SK-N-SH treated with all-trans-retinoic acid at 6 μM for 48 hours (cell line): ENCODE results near the gene BCL2L13.

Experiments used
- ATAC-seq: fragments of 200-7000 bp; cut with Tn5 transposase; 3 replicates; pipeline ENCODE4 v1.9.1; 2020; ENCODE audit warnings: mild to moderate bottlenecking, moderate library complexity
- ARNTL ChIP-seq: fragments of 450-650 bp; formaldehyde crosslinking; IDR thresholded peaks from 2 replicates; pipeline ENCODE4 v1.5.0; 2020; ENCODE audit warnings: low read depth, mild to moderate bottlenecking, moderate library complexity, borderline replicate concordance
- BACH2 ChIP-seq: fragments of 250-450 bp; sonication (Bioruptor Pico); IDR thresholded peaks from 2 replicates; pipeline ENCODE4 v1.9.0; 2021; ENCODE audit warnings: mild to moderate bottlenecking, borderline replicate concordance
- CSDC2 ChIP-seq: fragments of 250-450 bp; sonication (Bioruptor Pico); IDR thresholded peaks from 2 replicates; pipeline ENCODE4 v1.5.0; 2020; ENCODE audit warnings: mild to moderate bottlenecking, moderate library complexity
- ESRRG ChIP-seq: fragments of 250-450 bp; sonication (Bioruptor Pico); IDR thresholded peaks from 2 replicates; pipeline ENCODE4 v1.6.1; 2021; ENCODE audit warnings: mild to moderate bottlenecking
- GLIS3 ChIP-seq: fragments of 250-450 bp; sonication (Bioruptor Pico); IDR thresholded peaks from 2 replicates; pipeline ENCODE4 v1.5.0; 2020; ENCODE audit warnings: mild to moderate bottlenecking, moderate library complexity
- ISL1 ChIP-seq: fragments of 250-450 bp; sonication (Bioruptor Pico); IDR thresholded peaks from 2 replicates; pipeline ENCODE4 v2.1.2; 2022; ENCODE audit warnings: mild to moderate bottlenecking, moderate library complexity
- RARB ChIP-seq: fragments of 250-450 bp; sonication (Bioruptor Pico); IDR thresholded peaks from 2 replicates; pipeline ENCODE4 v1.8.0; 2021; ENCODE audit warnings: mild to moderate bottlenecking, moderate library complexity
- TOX ChIP-seq: fragments of 250-450 bp; sonication (Bioruptor Pico); IDR thresholded peaks from 2 replicates; pipeline ENCODE4 v1.8.0; 2021; ENCODE audit warnings: mild to moderate bottlenecking, moderate library complexity, borderline replicate concordance
- ZC3H10 ChIP-seq: fragments of 250-450 bp; sonication (Bioruptor Pico); IDR thresholded peaks from 2 replicates; pipeline ENCODE4 v1.5.1; 2021; ENCODE audit warnings: mild to moderate bottlenecking, moderate library complexity
- ZFP3 ChIP-seq: fragments of 250-450 bp; sonication (Bioruptor Pico); IDR thresholded peaks from 2 replicates; pipeline ENCODE4 v1.5.0; 2020; ENCODE audit warnings: mild to moderate bottlenecking, moderate library complexity
- ZFP30 ChIP-seq: fragments of 450-650 bp; formaldehyde crosslinking; IDR thresholded peaks from 2 replicates; pipeline ENCODE4 v1.5.0; 2022; ENCODE audit warnings: mild to moderate bottlenecking, moderate library complexity
- ZNF565 ChIP-seq: fragments of 450-650 bp; formaldehyde crosslinking; conservative IDR thresholded peaks from 2 replicates; pipeline ENCODE4 v1.5.0; 2020; ENCODE audit warnings: low read depth, mild to moderate bottlenecking, moderate library complexity
- ZNF70 ChIP-seq: fragments of 450-650 bp; formaldehyde crosslinking; IDR thresholded peaks from 2 replicates; pipeline ENCODE4 v1.5.0; 2020; ENCODE audit warnings: mild to moderate bottlenecking, moderate library complexity
- ZNF8 ChIP-seq: fragments of 450-650 bp; formaldehyde crosslinking; IDR thresholded peaks from 2 replicates; pipeline ENCODE4 v1.5.0; 2020; ENCODE audit warnings: mild to moderate bottlenecking, moderate library complexity
- TF ChIP-seq, protein P1 (sequence below): fragments of 250-450 bp; sonication (Bioruptor Pico); IDR thresholded peaks from 2 replicates; pipeline ENCODE4 v1.8.0; 2021; ENCODE audit warnings: low read depth, mild to moderate bottlenecking, moderate library complexity, borderline replicate concordance
- TF ChIP-seq, protein P2 (sequence below): fragments of 250-450 bp; sonication (Bioruptor Pico); IDR thresholded peaks from 2 replicates; pipeline ENCODE4 v1.8.0; 2020; ENCODE audit warnings: mild to moderate bottlenecking, moderate library complexity, borderline replicate concordance
- TF ChIP-seq, protein P3 (sequence below): fragments of 250-450 bp; sonication (Bioruptor Pico); IDR thresholded peaks from 2 replicates; pipeline ENCODE4 v1.5.1; 2020; ENCODE audit warnings: low read depth, mild to moderate bottlenecking, moderate library complexity
- TF ChIP-seq, protein P4 (sequence below): fragments of 250-450 bp; sonication (Bioruptor Pico); IDR thresholded peaks from 2 replicates; pipeline ENCODE4 v1.5.0; 2020; ENCODE audit warnings: mild to moderate bottlenecking, moderate library complexity

Gene BCL2L13

DNA sequence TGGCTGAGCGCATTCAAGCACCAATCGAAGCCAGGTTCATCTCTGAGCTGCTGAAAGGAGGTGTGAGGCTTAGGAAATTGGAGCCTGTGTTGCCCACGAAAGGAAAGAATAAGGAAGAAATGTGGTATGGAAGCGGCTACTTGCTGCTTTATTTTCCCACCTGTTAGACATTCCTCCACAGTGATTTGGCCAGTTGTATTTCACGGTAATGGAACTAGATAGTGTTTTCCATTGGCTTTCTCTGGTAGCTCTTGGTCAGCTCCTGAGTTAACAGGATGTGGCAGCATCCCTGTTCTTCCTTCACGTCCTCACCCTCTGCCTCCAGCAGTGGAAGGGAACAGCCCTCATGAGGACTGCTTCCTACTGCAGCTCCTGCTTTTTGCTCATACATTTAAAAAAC lies 91.0 kb downstream of the BCL2L13 start:
- TF ChIP-seq ZFP30: no peak
- no peak for TF ChIP-seq ISL1
- TF ChIP-seq ARNTL (CRISPR knock-in tag): no peak
- no peak for TF ChIP-seq ZFP3 (CRISPR knock-in tag)
- TF ChIP-seq, protein P1, sequence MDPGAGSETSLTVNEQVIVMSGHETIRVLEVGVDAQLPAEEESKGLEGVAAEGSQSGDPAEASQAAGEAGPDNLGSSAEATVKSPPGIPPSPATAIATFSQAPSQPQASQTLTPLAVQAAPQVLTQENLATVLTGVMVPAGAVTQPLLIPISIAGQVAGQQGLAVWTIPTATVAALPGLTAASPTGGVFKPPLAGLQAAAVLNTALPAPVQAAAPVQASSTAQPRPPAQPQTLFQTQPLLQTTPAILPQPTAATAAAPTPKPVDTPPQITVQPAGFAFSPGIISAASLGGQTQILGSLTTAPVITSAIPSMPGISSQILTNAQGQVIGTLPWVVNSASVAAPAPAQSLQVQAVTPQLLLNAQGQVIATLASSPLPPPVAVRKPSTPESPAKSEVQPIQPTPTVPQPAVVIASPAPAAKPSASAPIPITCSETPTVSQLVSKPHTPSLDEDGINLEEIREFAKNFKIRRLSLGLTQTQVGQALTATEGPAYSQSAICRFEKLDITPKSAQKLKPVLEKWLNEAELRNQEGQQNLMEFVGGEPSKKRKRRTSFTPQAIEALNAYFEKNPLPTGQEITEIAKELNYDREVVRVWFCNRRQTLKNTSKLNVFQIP: no peak
- no peak for TF ChIP-seq CSDC2 (CRISPR knock-in tag)
- TF ChIP-seq GLIS3: no peak
- TF ChIP-seq ESRRG (CRISPR knock-in tag): no peak
- no peak for TF ChIP-seq ZC3H10 (CRISPR knock-in tag)
- TF ChIP-seq, protein P2, sequence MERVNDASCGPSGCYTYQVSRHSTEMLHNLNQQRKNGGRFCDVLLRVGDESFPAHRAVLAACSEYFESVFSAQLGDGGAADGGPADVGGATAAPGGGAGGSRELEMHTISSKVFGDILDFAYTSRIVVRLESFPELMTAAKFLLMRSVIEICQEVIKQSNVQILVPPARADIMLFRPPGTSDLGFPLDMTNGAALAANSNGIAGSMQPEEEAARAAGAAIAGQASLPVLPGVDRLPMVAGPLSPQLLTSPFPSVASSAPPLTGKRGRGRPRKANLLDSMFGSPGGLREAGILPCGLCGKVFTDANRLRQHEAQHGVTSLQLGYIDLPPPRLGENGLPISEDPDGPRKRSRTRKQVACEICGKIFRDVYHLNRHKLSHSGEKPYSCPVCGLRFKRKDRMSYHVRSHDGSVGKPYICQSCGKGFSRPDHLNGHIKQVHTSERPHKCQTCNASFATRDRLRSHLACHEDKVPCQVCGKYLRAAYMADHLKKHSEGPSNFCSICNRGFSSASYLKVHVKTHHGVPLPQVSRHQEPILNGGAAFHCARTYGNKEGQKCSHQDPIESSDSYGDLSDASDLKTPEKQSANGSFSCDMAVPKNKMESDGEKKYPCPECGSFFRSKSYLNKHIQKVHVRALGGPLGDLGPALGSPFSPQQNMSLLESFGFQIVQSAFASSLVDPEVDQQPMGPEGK (CRISPR knock-in tag): no peak
- no peak for TF ChIP-seq BACH2
- TF ChIP-seq ZNF565 (CRISPR knock-in tag): no peak
- no peak for TF ChIP-seq RARB (CRISPR knock-in tag)
- TF ChIP-seq, all 23 proteins: peak for 0

DNA sequence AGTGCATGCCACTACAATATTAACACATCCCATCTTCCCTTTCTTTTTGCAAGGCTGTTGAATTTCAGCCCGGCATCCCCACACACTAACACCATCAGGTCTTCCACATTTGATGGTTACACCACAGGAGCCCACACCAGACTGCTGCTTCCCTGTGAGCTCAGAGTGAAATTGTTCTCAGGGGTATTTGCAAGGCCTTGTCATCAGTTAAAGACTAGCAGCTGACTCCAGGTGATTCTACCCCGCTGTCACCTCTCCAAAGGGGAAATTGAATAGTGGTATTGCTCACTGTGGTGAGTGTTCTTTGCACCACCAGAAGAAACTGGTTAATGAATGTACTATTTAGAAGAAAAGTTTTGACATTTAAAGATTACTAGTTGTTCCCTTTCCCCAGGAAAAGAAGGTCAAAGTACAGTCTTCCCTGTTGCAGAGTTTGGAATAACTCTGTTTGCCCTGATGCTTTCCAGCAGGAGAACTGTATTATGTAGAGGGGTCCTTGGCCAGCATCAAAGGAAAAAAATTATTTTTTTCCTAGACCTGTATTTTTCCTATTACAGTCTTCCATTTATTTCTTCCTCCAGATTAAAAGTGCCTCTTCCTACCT lies 93.8 kb downstream of the BCL2L13 start:
- no peak for ATAC-seq
- TF ChIP-seq, protein P2 (CRISPR knock-in tag): no peak
- TF ChIP-seq TOX (CRISPR knock-in tag): no peak
- TF ChIP-seq, protein P3, sequence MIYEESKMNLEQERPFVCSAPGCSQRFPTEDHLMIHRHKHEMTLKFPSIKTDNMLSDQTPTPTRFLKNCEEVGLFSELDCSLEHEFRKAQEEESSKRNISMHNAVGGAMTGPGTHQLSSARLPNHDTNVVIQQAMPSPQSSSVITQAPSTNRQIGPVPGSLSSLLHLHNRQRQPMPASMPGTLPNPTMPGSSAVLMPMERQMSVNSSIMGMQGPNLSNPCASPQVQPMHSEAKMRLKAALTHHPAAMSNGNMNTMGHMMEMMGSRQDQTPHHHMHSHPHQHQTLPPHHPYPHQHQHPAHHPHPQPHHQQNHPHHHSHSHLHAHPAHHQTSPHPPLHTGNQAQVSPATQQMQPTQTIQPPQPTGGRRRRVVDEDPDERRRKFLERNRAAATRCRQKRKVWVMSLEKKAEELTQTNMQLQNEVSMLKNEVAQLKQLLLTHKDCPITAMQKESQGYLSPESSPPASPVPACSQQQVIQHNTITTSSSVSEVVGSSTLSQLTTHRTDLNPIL (CRISPR knock-in tag): no peak

More for the DNA sequence above, 91.0 kb downstream of the BCL2L13 start:
- ATAC-seq: no peak

DNA sequence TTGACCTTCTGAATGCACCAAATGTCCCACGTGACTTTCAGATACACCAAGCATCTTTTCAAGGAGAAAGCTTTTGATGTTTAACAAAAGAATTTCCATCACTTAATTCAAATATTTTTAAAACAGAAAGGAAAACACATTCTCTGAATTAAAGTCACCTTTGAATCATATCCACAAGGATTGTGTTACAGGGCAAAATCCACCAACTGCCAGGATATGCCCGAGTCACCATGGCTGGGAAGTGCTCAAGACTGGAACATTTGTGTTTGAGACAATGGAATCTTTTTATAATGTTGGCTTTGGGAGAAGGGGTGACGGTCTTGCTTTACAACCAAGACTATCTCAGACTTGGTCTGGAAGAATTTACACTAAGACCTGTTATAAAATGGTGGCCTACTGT lies 94.9 kb downstream of the BCL2L13 start:
- peak; percentile 40; the same call in 1 of the 3 replicates for ATAC-seq
- TF ChIP-seq RARB (CRISPR knock-in tag) (no peak), ZNF70 (no peak), ZNF8 (no peak), ARNTL (CRISPR knock-in tag) (no peak), ZC3H10 (CRISPR knock-in tag) (no peak)

DNA sequence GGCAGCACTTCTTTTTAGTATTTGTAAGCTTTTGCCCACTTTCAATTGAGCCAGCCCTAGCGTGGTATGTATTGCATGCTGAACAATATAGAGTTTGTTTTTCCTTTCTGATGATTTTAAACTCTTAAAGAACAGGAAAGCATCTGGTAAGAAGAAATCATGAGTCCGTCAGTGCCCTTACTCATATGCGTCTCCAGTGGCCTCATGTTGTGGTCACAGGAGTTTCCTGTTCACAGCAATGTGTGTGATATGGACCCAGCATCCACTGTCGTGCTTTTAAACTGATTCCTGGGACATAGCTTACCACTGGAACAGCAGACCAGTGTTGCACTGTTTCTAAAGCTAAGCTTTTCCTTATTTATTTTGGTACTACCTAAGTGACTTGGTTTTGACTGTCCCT lies 95.6 kb downstream of the BCL2L13 start:
- peak; percentile 17; the same call in 1 of the 3 replicates for ATAC-seq
- TF ChIP-seq ESRRG (CRISPR knock-in tag) (no peak), TOX (CRISPR knock-in tag) (no peak)

DNA sequence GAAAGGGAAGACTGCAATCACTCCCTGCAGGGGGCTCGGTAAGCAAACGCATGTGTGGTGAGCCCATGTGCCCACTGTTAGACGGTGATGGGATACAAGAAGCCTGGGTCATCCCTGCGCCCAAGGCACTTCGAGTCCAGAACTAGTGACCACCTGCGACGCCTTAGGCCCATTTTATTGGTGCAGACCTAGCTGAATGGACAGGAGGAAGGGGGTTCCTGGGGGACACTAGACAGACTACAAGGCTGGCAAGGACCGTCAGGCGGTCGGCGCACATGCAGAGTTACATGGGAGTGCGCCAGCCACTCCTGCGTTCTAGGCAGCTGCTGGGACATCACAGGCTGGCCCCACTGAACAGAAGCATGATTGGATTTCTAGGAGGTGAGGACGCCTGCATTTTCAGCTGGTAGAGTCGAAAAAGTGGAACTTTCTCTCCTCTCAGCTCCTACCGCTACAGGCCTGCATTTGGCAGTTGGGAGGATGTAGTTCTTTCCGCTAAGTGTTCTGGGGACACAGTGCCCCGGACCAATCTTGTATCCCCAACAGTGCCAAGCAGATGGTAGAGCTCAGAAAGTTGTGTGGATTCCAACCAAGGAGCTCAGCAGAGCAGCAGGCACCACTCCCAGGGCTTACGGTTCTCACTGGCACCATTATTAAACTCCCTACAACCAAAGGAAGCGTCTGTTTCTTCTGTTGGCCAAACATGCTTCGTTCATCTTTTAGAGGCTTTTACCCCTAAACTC lies 100.0 kb downstream of the BCL2L13 start:
- TF ChIP-seq, protein P3 (CRISPR knock-in tag): no peak
- TF ChIP-seq, protein P1: no peak
- no peak for TF ChIP-seq ZFP3 (CRISPR knock-in tag)
- TF ChIP-seq, protein P4, sequence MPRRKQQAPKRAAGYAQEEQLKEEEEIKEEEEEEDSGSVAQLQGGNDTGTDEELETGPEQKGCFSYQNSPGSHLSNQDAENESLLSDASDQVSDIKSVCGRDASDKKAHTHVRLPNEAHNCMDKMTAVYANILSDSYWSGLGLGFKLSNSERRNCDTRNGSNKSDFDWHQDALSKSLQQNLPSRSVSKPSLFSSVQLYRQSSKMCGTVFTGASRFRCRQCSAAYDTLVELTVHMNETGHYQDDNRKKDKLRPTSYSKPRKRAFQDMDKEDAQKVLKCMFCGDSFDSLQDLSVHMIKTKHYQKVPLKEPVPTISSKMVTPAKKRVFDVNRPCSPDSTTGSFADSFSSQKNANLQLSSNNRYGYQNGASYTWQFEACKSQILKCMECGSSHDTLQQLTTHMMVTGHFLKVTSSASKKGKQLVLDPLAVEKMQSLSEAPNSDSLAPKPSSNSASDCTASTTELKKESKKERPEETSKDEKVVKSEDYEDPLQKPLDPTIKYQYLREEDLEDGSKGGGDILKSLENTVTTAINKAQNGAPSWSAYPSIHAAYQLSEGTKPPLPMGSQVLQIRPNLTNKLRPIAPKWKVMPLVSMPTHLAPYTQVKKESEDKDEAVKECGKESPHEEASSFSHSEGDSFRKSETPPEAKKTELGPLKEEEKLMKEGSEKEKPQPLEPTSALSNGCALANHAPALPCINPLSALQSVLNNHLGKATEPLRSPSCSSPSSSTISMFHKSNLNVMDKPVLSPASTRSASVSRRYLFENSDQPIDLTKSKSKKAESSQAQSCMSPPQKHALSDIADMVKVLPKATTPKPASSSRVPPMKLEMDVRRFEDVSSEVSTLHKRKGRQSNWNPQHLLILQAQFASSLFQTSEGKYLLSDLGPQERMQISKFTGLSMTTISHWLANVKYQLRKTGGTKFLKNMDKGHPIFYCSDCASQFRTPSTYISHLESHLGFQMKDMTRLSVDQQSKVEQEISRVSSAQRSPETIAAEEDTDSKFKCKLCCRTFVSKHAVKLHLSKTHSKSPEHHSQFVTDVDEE (CRISPR knock-in tag): no peak
- no peak for TF ChIP-seq CSDC2 (CRISPR knock-in tag)
- TF ChIP-seq ZNF70: no peak
- TF ChIP-seq, all 23 proteins: peak for 0
- ATAC-seq: no peak
